HCEC 1CT (cell line): ENCODE results near the gene KATNB1.
"Not testable (repeated sequence)": the region's sequence is repeated elsewhere in the genome, so short reads cannot be mapped to it uniquely, and the experiment has no call there.

Experiments
- DNase-seq: peaks from one replicate; pipeline ENCODE4 v3.0.0-alpha.2; 2017

The KATNB1 gene

DNA sequence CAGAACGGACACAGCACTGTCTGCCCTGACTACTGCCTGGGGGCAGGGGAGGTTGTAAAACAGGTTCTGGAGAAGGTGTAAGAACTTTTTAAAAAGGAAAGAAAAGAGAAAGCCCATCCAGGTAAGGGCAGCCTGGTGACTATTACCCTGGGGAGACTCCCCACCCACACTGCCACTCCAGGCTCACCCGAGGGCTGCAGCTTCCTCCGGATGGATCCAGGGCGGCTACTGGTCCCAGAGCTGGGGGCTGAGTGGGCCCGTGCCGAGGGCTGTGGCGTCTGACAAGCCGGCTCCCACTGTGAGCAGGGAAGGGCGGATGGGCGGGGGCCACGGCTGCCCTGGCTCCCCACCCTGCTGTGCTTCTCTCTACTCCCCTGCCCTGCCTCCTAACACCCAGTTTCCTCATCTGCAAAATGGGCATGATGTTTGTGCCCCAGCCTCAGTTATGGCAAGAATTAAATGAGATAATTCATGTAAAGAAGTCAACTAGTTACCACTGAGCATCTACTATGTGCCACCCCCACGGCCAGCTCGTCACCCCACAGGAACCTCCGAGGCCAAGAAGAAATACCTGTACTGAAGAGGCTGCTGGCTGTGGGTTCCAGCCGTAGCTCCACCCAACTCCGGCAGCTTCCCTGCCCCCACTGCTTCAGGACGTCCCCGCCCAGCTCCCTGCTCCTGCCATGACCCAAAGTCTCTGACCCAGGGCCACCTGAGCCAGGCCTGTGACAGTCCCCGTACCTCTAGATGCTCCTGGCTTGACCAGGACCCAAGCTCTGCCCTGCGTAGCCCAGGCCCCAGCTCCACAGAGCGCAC lies 24.2 kb downstream of the KATNB1 start:
- DNase-seq = no peak

- DNase-seq = no peak
Observed at GRCh38 chr16:57760357-57761160, 25.0 kb downstream of the KATNB1 start.

DNA sequence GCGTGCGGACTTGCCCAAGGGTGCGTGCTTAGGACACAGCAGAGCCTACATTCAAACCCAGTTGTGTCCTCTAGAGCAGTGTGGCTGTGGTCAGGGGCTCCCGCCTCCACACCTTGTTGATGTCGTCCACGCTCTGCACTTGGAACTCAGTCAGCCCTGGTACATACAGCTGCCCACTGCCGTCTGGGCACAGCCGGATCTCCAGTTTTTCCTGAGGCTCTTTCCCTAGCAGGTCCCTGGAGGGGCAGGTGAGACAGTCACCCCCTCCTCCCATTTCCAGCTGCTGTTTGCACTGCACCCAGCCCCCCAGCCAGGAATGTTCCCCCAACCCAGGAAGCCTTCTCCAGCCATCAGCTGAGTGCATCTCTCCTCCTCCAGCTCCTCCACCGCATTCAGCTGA lies 25.7 kb downstream of the KATNB1 start:
- DNase-seq = no peak

- DNase-seq = no peak
Observed at GRCh38 chr16:57761957-57762356, 26.4 kb downstream of the KATNB1 start.

- no peak for DNase-seq
Observed at GRCh38 chr16:57762365-57763040, 26.9 kb downstream of the KATNB1 start.

DNA sequence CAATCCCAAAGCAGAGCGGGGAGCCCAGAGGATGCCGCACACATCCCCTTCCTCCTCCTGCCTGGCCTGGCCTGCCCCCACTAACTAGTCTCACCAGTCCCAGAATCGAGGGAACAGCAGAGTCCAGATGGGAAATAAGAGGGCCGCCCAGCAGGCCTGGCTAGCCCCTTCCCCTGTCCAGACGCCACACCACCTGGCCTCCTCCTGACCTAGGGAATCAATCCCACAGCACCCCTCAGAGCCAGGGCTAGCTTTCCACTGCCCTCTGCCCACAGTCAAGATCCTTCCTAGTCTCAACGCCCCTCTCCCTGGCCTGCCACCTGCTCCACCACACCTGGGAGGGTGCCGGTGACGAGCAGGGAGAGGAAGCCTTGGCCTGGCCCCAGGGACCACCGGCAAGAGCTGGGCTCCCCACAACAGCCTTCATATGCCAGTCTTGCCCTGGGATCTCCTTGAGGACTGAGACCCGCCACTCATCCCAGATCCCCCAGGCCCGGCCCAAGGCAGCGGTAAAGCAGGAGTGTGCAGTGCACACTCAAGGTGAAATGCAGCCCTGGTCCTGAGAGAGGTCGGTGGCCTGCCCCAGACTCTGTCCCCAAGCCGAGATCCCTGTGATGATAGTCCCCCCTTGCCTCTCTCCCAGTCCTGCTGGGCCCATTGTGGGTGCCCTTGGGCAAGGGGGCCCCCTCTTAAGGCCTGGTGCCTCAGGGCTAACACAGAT lies 27.9 kb downstream of the KATNB1 start:
- DNase-seq = no peak

DNA sequence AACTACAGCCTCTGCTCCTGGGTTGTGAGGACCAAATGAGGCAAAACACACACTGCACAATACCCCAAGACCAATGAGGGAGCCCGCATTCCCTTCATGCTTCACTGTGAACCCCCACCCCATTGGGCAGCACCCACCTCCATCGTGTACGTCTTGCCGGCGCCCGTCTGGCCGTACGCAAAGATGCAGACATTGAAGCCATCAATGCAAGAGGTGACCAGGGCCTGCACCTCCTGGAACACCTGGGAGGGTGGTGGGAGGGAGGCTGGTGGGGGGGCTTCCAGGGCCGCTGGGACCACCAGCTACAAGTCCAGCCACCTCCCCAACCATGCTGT lies 28.4 kb downstream of the KATNB1 start:
- no peak for DNase-seq

GRCh38 chr16:57764341-57765159 lies 29.0 kb downstream of the KATNB1 start:
- peak; percentile 92 for DNase-seq

DNA sequence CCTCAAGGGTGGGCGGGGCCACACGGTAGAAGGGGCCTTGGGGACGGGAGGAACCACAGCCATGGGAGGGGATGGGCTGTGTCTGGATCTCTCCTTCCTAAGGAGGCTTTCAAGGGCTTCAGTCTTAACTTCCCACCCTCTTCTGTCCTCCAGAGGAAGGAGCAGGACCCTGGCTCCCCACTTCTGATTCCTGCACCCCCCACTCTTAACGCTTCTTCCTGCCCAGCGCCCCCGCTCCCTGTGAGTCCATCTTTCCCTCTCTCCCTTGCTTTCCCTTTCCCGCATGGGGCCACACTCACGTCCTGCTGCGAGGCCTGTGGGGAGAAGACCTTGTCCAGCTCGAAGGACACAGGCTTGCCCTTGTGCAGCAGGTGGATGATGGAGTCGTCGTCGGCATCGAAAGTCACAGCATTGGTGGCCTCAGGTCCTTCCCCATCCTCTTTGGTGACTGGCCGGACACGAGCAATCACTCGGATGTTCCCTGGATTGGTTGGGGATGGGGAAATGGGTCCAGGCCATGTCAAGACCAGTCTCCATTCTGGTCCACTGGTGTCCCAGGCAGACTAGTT lies 29.7 kb downstream of the KATNB1 start:
- DNase-seq = no peak

DNA sequence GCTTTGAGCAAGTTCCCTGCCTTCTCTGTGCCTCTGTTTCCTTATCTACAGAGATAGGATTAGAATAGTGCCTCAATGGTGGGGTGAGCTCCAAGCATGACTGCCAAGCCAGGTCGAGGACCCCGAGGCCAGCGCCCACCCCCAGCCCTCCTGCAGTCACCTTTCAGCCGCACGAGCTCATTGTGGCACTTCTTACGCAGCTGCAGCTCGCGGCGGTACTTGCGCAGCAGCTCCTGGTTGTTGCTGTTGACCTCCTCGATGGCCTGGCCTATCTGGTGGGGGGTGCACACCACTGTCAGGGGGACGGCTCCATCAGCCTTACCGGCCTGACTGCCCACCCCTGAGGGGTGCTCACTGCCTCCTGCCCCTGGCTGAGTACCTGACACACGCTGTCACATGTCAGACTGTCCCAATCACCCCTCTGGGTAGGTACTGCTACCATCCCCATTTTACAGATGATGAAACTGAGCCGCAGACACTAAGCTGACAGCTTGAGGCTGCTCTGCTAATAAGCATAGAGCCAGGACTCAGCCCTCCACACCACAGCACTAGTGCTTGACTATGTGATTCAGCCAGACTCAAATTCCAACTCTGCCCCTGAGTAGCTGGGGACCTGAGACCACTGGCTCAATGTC lies 31.3 kb downstream of the KATNB1 start:
- DNase-seq = no peak

GRCh38 chr16:57769541-57770145 lies 34.1 kb downstream of the KATNB1 start:
- no peak for DNase-seq

DNA sequence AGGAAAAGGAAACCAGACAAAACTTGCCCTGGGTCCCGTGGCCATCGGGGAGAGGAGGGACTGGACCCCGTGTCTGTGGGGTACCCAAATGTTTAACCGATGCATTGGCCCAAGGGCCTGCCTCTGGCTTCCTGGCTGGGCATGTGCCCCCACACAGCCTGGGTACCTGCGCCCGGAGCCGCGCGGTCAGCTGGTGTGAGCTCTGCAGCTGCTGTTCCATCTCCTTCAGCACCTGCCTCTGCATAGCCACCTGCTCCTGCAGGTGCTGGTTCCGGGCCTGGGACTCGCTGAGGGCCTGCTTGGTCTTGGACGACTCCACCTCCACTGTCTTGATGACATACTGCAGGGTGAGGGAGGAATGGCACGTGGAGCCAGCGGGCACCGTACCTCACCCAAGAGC lies 34.8 kb downstream of the KATNB1 start:
- no peak for DNase-seq

DNA sequence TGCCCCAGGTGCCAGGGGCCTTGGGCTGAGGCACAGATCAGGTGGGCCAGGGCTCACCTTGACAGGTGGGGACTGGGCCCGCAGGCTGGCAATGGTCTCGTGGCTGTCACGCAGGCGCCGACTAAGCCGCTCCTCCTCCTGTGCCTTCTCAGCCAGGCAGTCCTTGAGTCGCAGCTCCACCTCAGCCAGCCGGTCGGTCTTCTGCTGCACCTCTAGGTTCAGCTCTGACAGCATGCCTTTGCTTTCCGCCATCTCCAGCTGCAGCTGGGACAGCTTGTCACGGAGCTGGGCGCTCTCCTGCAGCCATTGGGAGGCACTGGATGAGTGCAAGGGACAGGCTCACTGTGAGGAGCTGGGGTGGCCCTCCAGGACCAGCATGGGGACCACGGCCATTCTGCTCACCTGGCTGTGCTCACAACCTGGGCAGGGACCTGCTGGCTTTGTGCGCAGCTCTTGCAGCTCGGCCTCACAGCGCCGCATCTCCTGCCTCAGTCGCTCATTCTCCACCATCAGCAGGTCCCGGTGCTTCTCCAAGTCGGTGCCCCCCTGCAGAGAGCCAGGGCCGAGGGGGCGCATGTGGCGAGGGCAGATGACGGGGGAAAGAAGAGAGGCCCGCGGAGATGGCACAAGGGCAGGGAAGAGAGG lies 35.7 kb downstream of the KATNB1 start:
- DNase-seq = no peak

DNA sequence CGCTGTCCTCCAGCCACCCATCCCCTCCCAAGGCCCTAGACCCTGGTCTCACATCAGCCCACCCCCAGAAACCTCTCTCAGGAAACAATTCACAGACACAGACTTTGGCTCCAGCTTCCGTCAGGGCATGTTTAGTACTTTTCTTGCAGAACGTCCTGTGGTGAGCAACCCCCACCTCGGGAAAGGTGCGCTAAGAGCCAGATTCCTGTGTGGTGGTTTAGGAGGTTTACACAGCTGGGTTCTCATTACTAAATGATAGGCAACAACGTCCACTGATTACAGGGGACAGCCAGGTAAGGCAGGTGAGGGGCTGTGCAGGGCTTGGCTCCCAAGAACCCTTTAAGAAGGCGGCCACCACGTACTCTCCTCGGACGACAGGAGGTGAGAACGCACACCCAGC lies 37.4 kb downstream of the KATNB1 start:
- no peak for DNase-seq

DNA sequence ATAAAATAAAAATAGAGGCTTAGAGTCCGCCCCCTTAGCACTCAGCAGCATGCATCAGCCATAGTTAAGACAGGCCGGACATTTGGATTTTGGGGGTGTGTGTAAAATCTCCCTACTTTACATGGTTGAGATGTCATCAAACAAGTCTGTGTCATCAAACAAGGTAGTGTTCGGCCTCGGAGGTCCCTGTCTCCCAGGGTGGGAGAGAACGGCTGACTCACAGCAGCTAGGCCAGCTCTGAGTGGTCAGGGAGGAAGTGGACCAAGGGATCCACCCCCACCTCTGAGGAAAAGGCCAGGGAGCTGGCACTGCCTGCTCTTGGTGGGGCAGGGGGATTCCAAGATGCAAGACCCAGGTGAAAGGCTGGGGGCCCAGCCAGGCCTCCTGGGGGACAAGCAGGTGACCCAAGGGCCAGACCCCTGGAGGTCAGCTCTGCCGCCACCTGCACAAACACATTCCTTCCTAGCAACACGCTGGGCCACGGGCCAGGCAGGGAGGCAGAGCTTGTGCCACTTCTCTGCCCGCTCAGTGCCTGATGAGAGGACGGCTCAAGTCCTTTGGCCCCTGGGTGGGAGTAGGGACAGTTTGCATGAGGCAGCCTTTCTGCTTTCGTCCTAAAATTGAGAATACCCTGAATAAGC lies 38.2 kb downstream of the KATNB1 start:
- no peak for DNase-seq

- no peak for DNase-seq
Observed at GRCh38 chr16:57774705-57775285, 39.2 kb downstream of the KATNB1 start.

DNA sequence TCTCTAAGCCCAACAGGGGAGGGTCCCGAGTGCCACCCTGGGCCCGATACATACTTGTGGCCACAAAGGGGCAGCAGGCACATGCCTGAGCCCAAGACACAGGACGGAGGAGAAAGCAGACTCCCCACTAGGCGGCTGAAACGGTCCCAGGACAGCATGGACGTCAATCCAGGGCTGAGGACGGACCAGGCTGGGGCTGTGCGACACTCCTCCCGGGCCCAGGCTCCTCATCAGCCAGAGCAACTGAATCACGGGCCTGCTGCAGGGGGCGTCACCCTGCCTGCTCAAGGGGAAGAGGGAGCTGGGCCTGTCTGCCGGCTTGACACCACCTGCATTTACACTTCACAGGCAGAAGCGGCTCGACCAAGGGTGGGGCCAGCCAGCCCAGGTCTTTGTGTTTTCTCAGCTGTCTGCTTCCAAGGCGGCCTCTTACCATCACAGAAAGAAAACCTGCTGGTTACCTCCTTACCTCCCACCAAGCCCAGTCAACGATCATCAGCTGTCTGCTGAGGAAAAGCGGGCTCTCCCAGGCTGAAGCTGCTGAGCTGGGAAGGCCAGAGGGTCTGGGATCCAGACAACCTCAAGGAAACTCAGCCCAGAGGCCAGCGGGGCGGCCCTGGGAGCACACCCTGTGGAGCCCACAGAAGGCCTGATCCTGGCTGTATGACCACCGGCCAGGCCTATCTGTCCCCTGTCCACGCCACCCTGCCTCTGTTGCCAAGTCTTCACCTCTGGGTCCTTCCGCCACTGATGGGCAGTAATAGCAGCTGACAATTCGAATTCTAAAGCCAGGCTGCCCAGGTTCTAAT lies 40.3 kb downstream of the KATNB1 start:
- DNase-seq = no peak

DNA sequence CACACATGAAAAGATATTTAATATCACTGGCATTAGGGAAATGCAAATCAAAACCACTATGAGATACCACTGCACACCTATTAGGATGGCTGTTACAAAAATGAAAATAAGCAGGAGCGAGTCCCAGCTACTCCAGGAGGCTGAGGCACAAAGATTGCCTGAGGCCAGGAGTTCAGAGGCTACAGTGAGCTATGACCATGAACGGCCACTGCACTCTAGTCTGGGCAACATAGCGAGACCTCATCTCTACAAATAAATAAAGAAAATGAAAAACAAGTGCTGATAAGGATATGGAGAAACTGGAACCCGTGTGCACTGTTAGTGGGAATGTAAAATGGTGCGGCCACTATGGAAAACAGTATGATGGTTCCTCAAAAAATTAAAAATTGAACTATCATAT lies 43.1 kb downstream of the KATNB1 start:
- DNase-seq = no peak

- not testable (repeated sequence) for DNase-seq
Observed at GRCh38 chr16:57779836-57780235, 44.3 kb downstream of the KATNB1 start.
